HFFc6 (cell line): Measurements from ENCODE around the gene SPATS2L. TPM values are rescaled to one million over a fixed set of nuclear protein-coding genes. Genes with fewer than 3 reads are reported as not detected.

ENCODE experiments used
- DNase-seq: peaks from one replicate; pipeline ENCODE4 v3.0.0-alpha.2; 2018
- H3K27ac Mint-ChIP-seq: 2 replicates; pipeline ENCODE4 v1.8.0; 2020; ENCODE audit warnings: mild to moderate bottlenecking, mixed read lengths
- H3K27me3 Mint-ChIP-seq: 2 replicates; pipeline ENCODE4 v1.8.0; 2021; ENCODE audit warnings: mild to moderate bottlenecking, moderate library complexity, mixed read lengths; ENCODE audit not compliant: insufficient read depth
- H3K36me3 Mint-ChIP-seq: 2 replicates; pipeline ENCODE4 v1.8.0; 2021; ENCODE audit warnings: low read depth, mixed read lengths
- H3K4me1 Mint-ChIP-seq: 2 replicates; pipeline ENCODE4 v1.8.0; 2020; ENCODE audit warnings: low read depth, mixed read lengths
- H3K4me3 Mint-ChIP-seq: 2 replicates; pipeline ENCODE4 v1.8.0; 2020; ENCODE audit warnings: mild to moderate bottlenecking, moderate library complexity, mixed read lengths
- H3K9me3 Mint-ChIP-seq: 2 replicates; pipeline ENCODE4 v1.8.0; 2020; ENCODE audit warnings: mild to moderate bottlenecking, mixed read lengths
- CTCF ChIP-seq: fragments of 200-600 bp; sonication (generic); IDR thresholded peaks from 2 replicates; pipeline ENCODE4 v1.5.0; 2021; ENCODE audit warnings: antibody characterized with exemption, mild to moderate bottlenecking
- total RNA-seq, 6 experiments: library from RNA; stranded (reverse); fragmentation: NEBNext Ultra II Directional; extraction: Animal tissue kit (Norgen Biotek cat#: 25700); gene quantifications; 2 replicates in 1 of 6; 3 replicates in 5 of 6; pipeline ENCODE4 v1.2.3, GENCODE V29; 2021

SPATS2L gene
- total RNA-seq, 6 experiments from 2014 or later: 146 to 205 (median 198) TPM

DNA sequence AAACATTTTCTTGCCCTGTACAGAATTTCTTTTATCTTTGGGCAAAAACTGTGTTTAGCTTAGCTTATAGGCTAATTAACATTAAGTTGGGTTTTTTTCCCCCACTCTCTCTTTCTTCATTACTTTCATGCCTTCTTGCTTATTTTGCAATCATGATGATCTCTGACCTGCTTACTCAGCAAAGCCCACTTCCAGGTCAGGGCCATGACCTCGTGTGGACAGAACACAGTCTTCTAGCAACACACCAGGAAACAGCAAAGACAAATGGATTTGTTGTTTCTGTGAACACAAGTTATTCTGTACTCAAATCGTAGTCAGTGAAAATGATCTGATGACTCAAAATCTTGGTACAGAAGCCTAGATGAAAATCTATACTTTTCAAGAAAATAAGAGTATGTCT lies 60.7 kb downstream of the SPATS2L start:
- DNase-seq: no peak
- H3K4me1 Mint-ChIP-seq: peaks cover 66% of the 10 kb centered on the region

DNA sequence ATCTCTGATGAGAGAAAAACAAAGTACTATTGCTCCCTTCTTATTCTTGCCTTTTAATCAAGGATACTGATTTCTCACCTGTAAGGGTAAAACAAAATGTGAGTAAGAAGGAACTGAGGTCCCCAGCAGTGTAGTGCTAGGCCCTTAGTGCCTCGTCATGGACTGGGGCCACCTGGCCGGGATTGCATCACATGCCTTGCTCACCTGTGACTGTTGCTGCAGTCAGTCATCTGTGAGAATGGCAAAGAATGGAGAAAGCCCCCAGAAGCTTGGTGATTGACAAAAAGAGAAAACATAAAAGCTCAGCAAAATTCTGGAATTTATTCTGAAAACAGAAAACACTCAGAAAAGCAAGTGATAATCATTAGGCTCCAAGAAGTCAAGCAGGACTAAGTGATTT lies 63.4 kb downstream of the SPATS2L start:
- Mint-ChIP-seq H3K27ac (no peak overlapping the region), H3K4me3 (no peak overlapping the region), H3K27me3 (peaks cover 2% of the 10 kb centered on the region; the same call in 1 of the 2 replicates), H3K36me3 (peaks cover 47% of the 10 kb centered on the region), H3K4me1 (peaks cover 73% of the 10 kb centered on the region), H3K9me3 (no peaks in the 10 kb centered on the region)
- TF ChIP-seq CTCF: no peak
- DNase-seq: no peak

More for the DNA sequence above, 60.7 kb downstream of the SPATS2L start:
- Mint-ChIP-seq H3K27ac (peak overlapping the region; percentile 44), H3K9me3 (no peaks in the 10 kb centered on the region), H3K27me3 (no peaks in the 10 kb centered on the region), H3K4me3 (peak overlapping the region; percentile 34), H3K36me3 (peaks cover 38% of the 10 kb centered on the region)
- no peak for TF ChIP-seq CTCF

GRCh38 chr2:200373231-200373630 lies 66.7 kb downstream of the SPATS2L start:
- Mint-ChIP-seq H3K27ac (peak overlapping the region; percentile 57), H3K9me3 (no peaks in the 10 kb centered on the region), H3K36me3 (peaks cover 32% of the 10 kb centered on the region), H3K4me1 (peaks cover 73% of the 10 kb centered on the region), H3K4me3 (peak overlapping the region; percentile 15; the same call in 1 of the 2 replicates), H3K27me3 (peaks cover 2% of the 10 kb centered on the region; the same call in 1 of the 2 replicates)
- TF ChIP-seq CTCF: no peak
- no peak for DNase-seq

DNA sequence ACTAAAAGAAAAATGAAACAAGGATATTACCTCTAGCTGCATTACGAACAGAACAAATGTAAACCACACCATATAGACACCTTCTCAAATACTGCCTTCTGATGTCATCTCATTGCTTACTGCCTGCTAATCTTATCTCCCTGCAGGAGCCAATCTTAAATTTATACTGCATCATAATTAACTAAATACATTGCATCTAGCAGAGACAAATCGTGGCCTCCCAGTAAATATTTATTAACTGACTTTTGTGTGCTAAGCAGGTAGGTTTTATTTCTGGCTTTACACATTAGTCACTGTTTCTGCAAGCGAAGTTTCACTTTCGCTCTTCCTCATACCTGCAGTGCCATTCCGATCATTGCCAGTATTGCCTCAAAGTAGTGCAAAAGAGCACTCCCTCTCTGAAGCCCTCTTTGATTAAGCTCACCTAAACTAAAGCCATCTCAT lies 67.5 kb downstream of the SPATS2L start:
- Mint-ChIP-seq H3K27me3 (peaks cover 2% of the 10 kb centered on the region; the same call in 1 of the 2 replicates), H3K9me3 (no peaks in the 10 kb centered on the region), H3K36me3 (peaks cover 31% of the 10 kb centered on the region), H3K4me1 (peaks cover 78% of the 10 kb centered on the region), H3K27ac (peak overlapping the region; percentile 22), H3K4me3 (no peak overlapping the region)
- no peak for DNase-seq
- TF ChIP-seq CTCF: no peak

GRCh38 chr2:200376513-200377354 lies 70.2 kb downstream of the SPATS2L start:
- Mint-ChIP-seq H3K9me3 (no peaks in the 10 kb centered on the region), H3K4me3 (no peak overlapping the region), H3K27me3 (peaks cover 2% of the 10 kb centered on the region; the same call in 1 of the 2 replicates), H3K36me3 (peaks cover 23% of the 10 kb centered on the region), H3K4me1 (peaks cover 93% of the 10 kb centered on the region), H3K27ac (peak overlapping the region; percentile 96)
- no peak for DNase-seq
- no peak for TF ChIP-seq CTCF
